Glutamatergic neuron (in vitro differentiated cells): ENCODE measurements around the gene MED12L. TPM values are rescaled to one million over a fixed set of nuclear protein-coding genes. Genes with fewer than 3 reads are reported as not detected.

Experiments used
- DNase-seq: peaks from one replicate; pipeline ENCODE4 v3.0.0; 2022
- H3K27ac Mint-ChIP-seq: one replicate; pipeline ENCODE4 v1.8.0; 2020; ENCODE audit warnings: mild to moderate bottlenecking, mixed read lengths, inconsistent platforms; ENCODE audit not compliant: unreplicated experiment
- H3K27me3 Mint-ChIP-seq: one replicate; pipeline ENCODE4 v1.8.0; 2020; ENCODE audit warnings: mild to moderate bottlenecking, moderate library complexity, mixed read lengths, inconsistent platforms; ENCODE audit not compliant: unreplicated experiment
- H3K36me3 Mint-ChIP-seq: one replicate; pipeline ENCODE4 v1.8.0; 2020; ENCODE audit warnings: mild to moderate bottlenecking, mixed read lengths, inconsistent platforms; ENCODE audit not compliant: unreplicated experiment
- H3K4me1 Mint-ChIP-seq: one replicate; pipeline ENCODE4 v1.8.0; 2020; ENCODE audit warnings: mild to moderate bottlenecking, low read depth, mixed read lengths, inconsistent platforms; ENCODE audit not compliant: unreplicated experiment
- H3K4me3 Mint-ChIP-seq: one replicate; pipeline ENCODE4 v1.8.0; 2020; ENCODE audit warnings: mild to moderate bottlenecking, mixed read lengths, inconsistent platforms; ENCODE audit not compliant: unreplicated experiment
- H3K9me3 Mint-ChIP-seq: one replicate; pipeline ENCODE4 v1.8.0; 2020; ENCODE audit warnings: mild to moderate bottlenecking, moderate library complexity, mixed read lengths, inconsistent platforms; ENCODE audit not compliant: unreplicated experiment
- total RNA-seq: library from RNA; stranded (reverse); fragmentation: NEBNext Ultra II Directional; extraction: Animal tissue kit (Norgen Biotek cat#: 25700); gene quantifications from one replicate; pipeline ENCODE4 v1.2.1, GENCODE V29; 2021; ENCODE audit not compliant: unreplicated experiment
- TF ChIP-seq, protein P1 (sequence below): fragments of 200-600 bp; sonication (generic); IDR thresholded peaks from one replicate; pipeline ENCODE4 v1.5.0; 2021; ENCODE audit not compliant: partially characterized antibody, unreplicated experiment

Gene MED12L
- total RNA-seq, 1 donor from 2014 or later = 7.8 TPM

DNA sequence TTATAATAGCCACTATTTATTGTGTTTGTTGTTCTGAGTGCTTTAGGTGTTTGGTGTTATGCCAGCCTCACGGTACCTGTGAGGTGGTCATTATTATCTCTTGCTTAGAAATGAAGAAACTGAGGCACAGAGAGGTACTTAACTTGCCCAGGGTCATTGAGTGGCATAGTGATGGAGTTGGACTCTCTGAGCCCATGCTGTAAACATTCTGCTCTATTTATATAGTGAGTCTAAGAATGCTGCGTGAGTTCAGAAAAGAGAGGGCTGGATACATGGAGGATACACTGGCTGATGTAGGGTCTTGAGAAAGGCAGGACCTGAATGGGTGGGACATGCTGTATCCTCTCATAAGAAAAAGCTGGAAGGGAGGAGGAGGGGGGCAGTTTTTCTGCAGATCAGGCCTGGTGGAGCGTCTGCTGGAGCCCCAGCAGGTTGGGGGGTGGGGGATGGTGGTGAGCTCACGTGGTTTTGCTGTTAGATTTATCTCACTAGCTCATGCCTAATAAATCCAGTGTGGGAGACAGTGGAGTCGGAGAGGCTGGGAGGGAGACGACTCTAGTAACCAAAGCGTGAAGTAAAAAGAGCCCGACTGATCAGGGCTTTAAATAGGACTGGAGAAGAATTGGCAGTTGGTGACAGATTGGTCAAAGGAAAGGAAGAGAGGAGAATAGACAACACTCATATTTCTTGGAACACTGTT is 16.0 kb downstream of the MED12L start:
- Mint-ChIP-seq H3K4me3 (no peak overlapping the region), H3K27ac (no peak overlapping the region), H3K9me3 (peaks cover 2% of the 10 kb centered on the region), H3K36me3 (peaks cover 5% of the 10 kb centered on the region), H3K4me1 (no peaks in the 10 kb centered on the region), H3K27me3 (peaks cover 2% of the 10 kb centered on the region)
- TF ChIP-seq, protein P1, sequence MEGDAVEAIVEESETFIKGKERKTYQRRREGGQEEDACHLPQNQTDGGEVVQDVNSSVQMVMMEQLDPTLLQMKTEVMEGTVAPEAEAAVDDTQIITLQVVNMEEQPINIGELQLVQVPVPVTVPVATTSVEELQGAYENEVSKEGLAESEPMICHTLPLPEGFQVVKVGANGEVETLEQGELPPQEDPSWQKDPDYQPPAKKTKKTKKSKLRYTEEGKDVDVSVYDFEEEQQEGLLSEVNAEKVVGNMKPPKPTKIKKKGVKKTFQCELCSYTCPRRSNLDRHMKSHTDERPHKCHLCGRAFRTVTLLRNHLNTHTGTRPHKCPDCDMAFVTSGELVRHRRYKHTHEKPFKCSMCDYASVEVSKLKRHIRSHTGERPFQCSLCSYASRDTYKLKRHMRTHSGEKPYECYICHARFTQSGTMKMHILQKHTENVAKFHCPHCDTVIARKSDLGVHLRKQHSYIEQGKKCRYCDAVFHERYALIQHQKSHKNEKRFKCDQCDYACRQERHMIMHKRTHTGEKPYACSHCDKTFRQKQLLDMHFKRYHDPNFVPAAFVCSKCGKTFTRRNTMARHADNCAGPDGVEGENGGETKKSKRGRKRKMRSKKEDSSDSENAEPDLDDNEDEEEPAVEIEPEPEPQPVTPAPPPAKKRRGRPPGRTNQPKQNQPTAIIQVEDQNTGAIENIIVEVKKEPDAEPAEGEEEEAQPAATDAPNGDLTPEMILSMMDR = no peak
- DNase-seq = no peak

DNA sequence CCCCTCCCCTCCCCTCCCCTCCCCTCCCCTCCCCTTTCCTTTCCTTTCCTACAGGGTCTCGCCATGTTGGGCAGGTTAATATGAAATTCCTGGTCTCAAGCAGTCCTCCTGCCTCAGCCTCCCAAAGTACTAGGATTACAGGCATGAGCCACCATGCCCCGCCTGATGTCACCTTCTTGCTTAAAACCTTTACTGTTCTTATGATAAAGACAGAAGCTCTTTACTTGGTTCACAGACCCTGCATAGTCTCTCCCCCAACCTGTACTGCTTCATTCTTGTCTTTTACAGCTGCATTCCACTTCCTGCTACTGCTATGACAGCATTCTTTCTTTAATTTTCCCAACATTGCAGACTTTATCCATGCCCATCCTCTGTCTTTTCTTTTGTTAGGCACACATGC is 20.8 kb downstream of the MED12L start:
- H3K27me3 Mint-ChIP-seq = no peaks in the 10 kb centered on the region
- H3K27ac Mint-ChIP-seq = no peak overlapping the region
- H3K36me3 Mint-ChIP-seq = no peaks in the 10 kb centered on the region
- H3K4me3 Mint-ChIP-seq = no peak overlapping the region
- H3K4me1 Mint-ChIP-seq = peaks cover 2% of the 10 kb centered on the region
- TF ChIP-seq, protein P1 = no peak
- H3K9me3 Mint-ChIP-seq = no peaks in the 10 kb centered on the region
- DNase-seq = no peak

DNA sequence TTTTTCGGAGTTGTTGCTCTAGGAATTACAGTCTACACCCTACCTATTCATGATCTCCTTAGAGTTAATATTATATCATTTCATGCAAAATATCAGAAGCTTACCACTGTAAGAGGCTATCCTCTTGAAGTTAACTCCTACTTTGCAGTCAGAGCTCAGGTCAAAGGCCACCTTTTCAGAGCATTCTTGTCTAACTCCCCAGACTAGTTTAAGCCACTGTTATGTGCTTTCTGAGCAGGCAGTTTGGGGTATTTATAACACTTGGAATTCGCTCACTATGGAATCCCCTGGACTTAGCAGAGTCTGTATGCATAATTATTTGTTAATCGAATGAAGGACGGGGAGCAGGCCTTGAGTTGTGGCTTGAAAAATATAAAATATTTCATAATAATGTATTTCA is 21.7 kb downstream of the MED12L start:
- Mint-ChIP-seq H3K9me3 (no peaks in the 10 kb centered on the region), H3K27me3 (no peaks in the 10 kb centered on the region), H3K4me3 (no peak overlapping the region), H3K36me3 (no peaks in the 10 kb centered on the region), H3K4me1 (peaks cover 2% of the 10 kb centered on the region), H3K27ac (no peak overlapping the region)
- DNase-seq = no peak
- TF ChIP-seq, protein P1 = no peak

DNA sequence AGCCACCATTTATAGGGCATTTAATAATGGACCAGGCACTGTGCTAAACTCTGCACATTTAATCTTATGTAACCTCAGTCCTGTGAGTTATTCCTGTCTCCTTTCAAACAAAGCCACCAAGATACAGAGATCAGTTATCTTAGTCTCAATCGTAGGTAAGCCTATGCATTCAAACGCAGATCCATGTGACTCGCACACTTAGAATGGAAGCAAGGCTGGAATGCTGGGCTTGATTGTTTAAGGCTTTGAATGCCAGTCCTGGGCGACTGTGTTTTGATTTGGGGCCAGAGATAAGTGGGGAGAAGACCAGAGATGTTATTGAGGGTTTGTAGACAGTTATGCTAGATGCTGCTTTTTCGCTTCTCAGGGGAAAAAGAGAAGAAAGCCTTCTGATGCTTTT is 22.2 kb downstream of the MED12L start:
- Mint-ChIP-seq H3K4me3 (no peak overlapping the region), H3K36me3 (no peaks in the 10 kb centered on the region), H3K27ac (no peak overlapping the region), H3K4me1 (peaks cover 2% of the 10 kb centered on the region), H3K27me3 (no peaks in the 10 kb centered on the region), H3K9me3 (no peaks in the 10 kb centered on the region)
- TF ChIP-seq, protein P1 = no peak
- no peak for DNase-seq

DNA sequence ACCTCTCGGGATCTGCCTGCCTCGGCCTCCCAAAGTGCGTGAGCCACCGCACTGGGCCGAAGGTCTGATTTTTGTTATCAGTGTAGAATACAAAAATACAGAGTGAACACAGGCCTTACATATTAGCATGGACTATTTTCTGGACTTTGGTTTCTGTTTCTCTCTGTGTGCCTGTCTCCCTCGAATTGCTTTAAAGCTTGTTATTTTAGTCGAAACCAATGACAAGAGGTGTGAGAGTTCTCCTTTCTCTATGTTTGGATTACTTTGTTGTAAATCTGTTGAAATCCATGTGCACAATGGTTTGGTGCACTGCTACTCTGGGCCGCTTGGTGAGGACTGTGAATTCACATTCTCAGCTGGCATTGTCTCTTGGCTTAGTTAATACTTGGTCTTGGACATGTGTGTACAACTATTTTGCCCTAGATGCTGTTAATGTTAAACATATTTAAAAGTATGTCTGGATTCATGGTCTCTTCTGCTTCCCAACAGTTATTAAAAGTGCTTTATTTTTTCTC is 23.9 kb downstream of the MED12L start:
- Mint-ChIP-seq H3K36me3 (no peaks in the 10 kb centered on the region), H3K27ac (no peak overlapping the region), H3K4me1 (peaks cover 2% of the 10 kb centered on the region), H3K27me3 (no peaks in the 10 kb centered on the region), H3K4me3 (no peak overlapping the region), H3K9me3 (no peaks in the 10 kb centered on the region)
- TF ChIP-seq, protein P1 = no peak
- DNase-seq = no peak
